Naive B cell (primary cell): Measurements from ENCODE around the gene PSMA6. TPM values are rescaled to one million over a fixed set of nuclear protein-coding genes. Genes with fewer than 3 reads are reported as not detected.
"Not testable (repeated sequence)": the region's sequence is repeated elsewhere in the genome, so short reads cannot be mapped to it uniquely, and the experiment has no call there.

Source experiments
- ATAC-seq, 2 donors: fragments of 150-1000 bp; cut with Tn5 transposase; 2 replicates each; pipeline ENCODE4 v1.10.0; 2021; ENCODE audit warnings: low read depth in 2 of 2, mild to moderate bottlenecking in 2 of 2, moderate library complexity in 2 of 2
- DNase-seq: peaks from one replicate; pipeline ENCODE4 v3.0.0; 2022
- H3K27ac Mint-ChIP-seq, 6 donors: one replicate each; pipeline ENCODE4 v1.8.0; 2020 to 2022; ENCODE audit warnings: mild to moderate bottlenecking in 6 of 6, mixed read lengths in 6 of 6, moderate library complexity in 5 of 6, inconsistent platforms in 2 of 6
- H3K27me3 Mint-ChIP-seq, 3 donors: one replicate each; pipeline ENCODE4 v1.8.0; 2021 to 2022; ENCODE audit warnings: mixed read lengths in 3 of 3, mild to moderate bottlenecking in 1 of 3
- H3K36me3 Mint-ChIP-seq, 2 donors: one replicate each; pipeline ENCODE4 v1.8.0; 2020 to 2022; ENCODE audit warnings: mixed read lengths in 2 of 2, inconsistent platforms in 1 of 2, mild to moderate bottlenecking in 1 of 2
- H3K4me1 Mint-ChIP-seq, 3 donors: one replicate each; pipeline ENCODE4 v1.8.0; 2020 to 2022; ENCODE audit warnings: mixed read lengths in 3 of 3, inconsistent platforms in 1 of 3, mild to moderate bottlenecking in 1 of 3, moderate library complexity in 1 of 3
- H3K4me3 Mint-ChIP-seq, 8 donors: one replicate each; pipeline ENCODE4 v1.8.0; 2020 to 2022; ENCODE audit warnings: mild to moderate bottlenecking in 8 of 8, mixed read lengths in 8 of 8, moderate library complexity in 8 of 8, inconsistent platforms in 2 of 8
- H3K9me3 Mint-ChIP-seq, 7 donors: one replicate each; pipeline ENCODE4 v1.8.0; 2020 to 2022; ENCODE audit warnings: mixed read lengths in 7 of 7, mild to moderate bottlenecking in 5 of 7, inconsistent platforms in 2 of 7, moderate library complexity in 1 of 7
- polyA plus RNA-seq, 6 donors: library from polyadenylated mRNA; unstranded; fragments of 300-500 nt; fragmentation: Illumina TruSeq; gene quantifications; one replicate each; pipeline ENCODE4 v1.2.3, GENCODE V29; 2021; ENCODE audit warnings: low read depth in 6 of 6

PSMA6 gene
- 100 to 1,000 TPM; 216 to 373 (median 267) TPM for polyA plus RNA-seq

DNA sequence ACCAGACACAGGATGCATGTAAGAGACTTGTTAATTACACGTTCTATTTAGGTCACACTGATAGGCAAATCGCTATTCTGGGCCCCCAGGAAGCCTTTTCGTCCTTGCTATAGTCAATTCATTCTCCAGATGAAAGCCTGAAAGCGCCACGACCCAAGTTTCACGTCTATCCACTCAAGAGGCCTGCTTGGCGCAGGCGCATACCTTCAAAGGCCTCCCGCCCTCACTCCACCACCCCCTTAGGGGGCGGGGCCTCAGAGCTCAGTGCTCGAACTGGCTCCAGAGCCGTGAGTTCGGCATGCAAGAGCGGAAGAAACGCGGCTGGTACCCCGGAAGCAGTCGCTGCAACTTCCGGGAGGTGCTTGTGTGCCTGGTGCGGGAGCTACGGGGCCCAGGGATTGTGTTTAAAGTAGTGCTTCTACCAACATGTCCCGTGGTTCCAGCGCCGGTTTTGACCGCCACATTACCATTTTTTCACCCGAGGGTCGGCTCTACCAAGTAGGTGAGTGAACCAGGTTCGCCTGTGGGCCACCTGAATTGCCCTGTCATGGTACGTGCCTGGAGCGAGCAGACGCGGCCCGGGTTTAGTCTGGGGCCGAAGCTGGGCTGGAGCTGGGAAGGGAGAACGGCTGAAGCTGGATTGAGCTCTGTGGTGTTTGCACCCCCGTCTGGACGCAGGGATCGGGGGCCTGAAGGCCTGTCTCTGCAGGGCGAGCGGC lies at the start of gene PSMA6:
PSMA6 (plus strand) TSS at position 332 of the 719 bp plus-strand sequence; CDS start at position 427, 95 bp downstream.
- peaks cover 30 to 57% (median 32%) of the 10 kb centered on the region in 3 donors for H3K4me1 Mint-ChIP-seq
- peak within 1 kb of the TSS; percentile 95 to 99 (median 98) for H3K4me3 Mint-ChIP-seq
- H3K27ac Mint-ChIP-seq: peak within 1 kb of the TSS; percentile 93 to 99 (median 96)
- H3K27me3 Mint-ChIP-seq: no peaks in the 10 kb centered on the region
- DNase-seq (peak; percentile 99), ATAC-seq (peak; percentile 94 to 95)
- no peaks in the 10 kb centered on the region for H3K36me3 Mint-ChIP-seq
- no peaks in the 10 kb centered on the region for H3K9me3 Mint-ChIP-seq

GRCh38 chr14:35242599-35243311 lies 49.4 kb upstream of the PSMA6 start:
- Mint-ChIP-seq H3K9me3 (no peaks in the 10 kb centered on the region), H3K36me3 (no peaks in the 10 kb centered on the region), H3K27me3 (no peaks in the 10 kb centered on the region), H3K4me1 (no peaks in the 10 kb centered on the region), H3K4me3 (no peak overlapping the region), H3K27ac (peak overlapping the region in 2 of 6 donors; percentile 43 to 84)
- DNase-seq (no peak), ATAC-seq (no peak)

GRCh38 chr14:35243956-35244355 lies 48.2 kb upstream of the PSMA6 start:
- H3K36me3 Mint-ChIP-seq: no peaks in the 10 kb centered on the region
- DNase-seq (no peak), ATAC-seq (no peak)
- no peaks in the 10 kb centered on the region for H3K4me1 Mint-ChIP-seq
- H3K27me3 Mint-ChIP-seq: no peaks in the 10 kb centered on the region
- H3K9me3 Mint-ChIP-seq: no peaks in the 10 kb centered on the region
- H3K4me3 Mint-ChIP-seq: no peak overlapping the region
- H3K27ac Mint-ChIP-seq: no peak overlapping the region

DNA sequence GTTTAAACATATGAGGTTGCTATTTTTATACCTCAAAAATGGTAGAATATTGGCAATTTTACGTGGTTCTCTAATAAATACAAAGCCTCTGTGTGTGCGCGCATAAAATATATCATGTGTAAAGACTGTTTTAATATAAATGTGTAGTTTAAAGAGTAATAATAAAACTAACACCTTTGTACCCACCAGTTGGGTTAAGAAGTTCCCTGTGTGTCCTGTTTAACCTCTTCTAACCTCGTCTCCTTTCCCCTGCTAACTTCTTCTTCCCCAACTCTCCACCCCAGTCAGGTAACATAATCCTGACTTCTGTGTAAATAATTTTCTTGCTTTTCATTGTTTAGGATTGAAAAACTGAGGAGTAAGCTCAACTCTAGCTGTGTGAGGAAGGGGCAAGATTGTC lies 47.6 kb upstream of the PSMA6 start:
- Mint-ChIP-seq H3K4me3 (no peak overlapping the region), H3K9me3 (no peaks in the 10 kb centered on the region), H3K36me3 (no peaks in the 10 kb centered on the region), H3K27me3 (no peaks in the 10 kb centered on the region), H3K27ac (peak overlapping the region in 1 of 6 donors; percentile 74), H3K4me1 (no peaks in the 10 kb centered on the region)
- DNase-seq (no peak), ATAC-seq (no peak)

DNA sequence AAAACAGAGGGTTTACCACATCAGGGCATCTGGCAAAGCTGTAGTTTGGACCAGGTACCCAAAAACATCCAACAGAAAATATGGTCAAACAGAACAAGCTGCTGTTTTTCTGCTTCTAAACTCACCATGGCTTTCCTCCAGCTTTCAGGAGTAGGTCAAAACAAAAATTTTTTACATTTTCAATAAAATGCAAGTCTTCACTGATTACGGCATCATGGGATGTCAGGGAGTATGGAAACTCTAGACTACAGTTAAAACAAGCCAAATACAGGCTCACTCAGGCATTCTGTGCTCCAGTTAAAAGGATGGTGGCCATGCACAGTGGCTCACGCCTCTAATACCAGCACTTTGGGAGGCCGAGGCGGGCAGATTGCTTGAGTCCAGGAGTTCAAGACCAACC lies 47.1 kb upstream of the PSMA6 start:
- Mint-ChIP-seq H3K36me3 (no peaks in the 10 kb centered on the region), H3K27me3 (no peaks in the 10 kb centered on the region), H3K9me3 (no peaks in the 10 kb centered on the region), H3K27ac (peak overlapping the region in 1 of 6 donors; percentile 57), H3K4me3 (no peak overlapping the region), H3K4me1 (no peaks in the 10 kb centered on the region)
- no peak for ATAC-seq
- no peak for DNase-seq

- H3K27me3 Mint-ChIP-seq: no peaks in the 10 kb centered on the region
- no peaks in the 10 kb centered on the region for H3K9me3 Mint-ChIP-seq
- no peak overlapping the region for H3K4me3 Mint-ChIP-seq
- DNase-seq (no peak), ATAC-seq (no peak)
- H3K4me1 Mint-ChIP-seq: peaks cover 3 to 5% (median 4%) of the 10 kb centered on the region in 3 donors
- H3K36me3 Mint-ChIP-seq: peaks cover 0 to 4% of the 10 kb centered on the region in 2 donors
- H3K27ac Mint-ChIP-seq: no peak overlapping the region
Measured at GRCh38 chr14:35247777-35248475, 44.3 kb upstream of the PSMA6 start.

- no peak for DNase-seq
- no peaks in the 10 kb centered on the region for H3K9me3 Mint-ChIP-seq
- H3K27ac Mint-ChIP-seq: no peak overlapping the region
- no peak overlapping the region for H3K4me3 Mint-ChIP-seq
- no peaks in the 10 kb centered on the region for H3K27me3 Mint-ChIP-seq
- H3K36me3 Mint-ChIP-seq: peaks cover 0 to 4% of the 10 kb centered on the region in 2 donors
- H3K4me1 Mint-ChIP-seq: peaks cover 3 to 5% (median 4%) of the 10 kb centered on the region in 3 donors
- ATAC-seq: no peak
Measured at GRCh38 chr14:35248476-35248788, 43.8 kb upstream of the PSMA6 start.

- H3K4me1 Mint-ChIP-seq: peaks cover 9 to 10% (median 9%) of the 10 kb centered on the region in 3 donors
Measured at GRCh38 chr14:35250319-35250718, 41.9 kb upstream of the PSMA6 start.

GRCh38 chr14:35252451-35252868 lies 39.7 kb upstream of the PSMA6 start:
- H3K36me3 Mint-ChIP-seq: peaks cover 0 to 4% of the 10 kb centered on the region in 2 donors
- no peak overlapping the region for H3K4me3 Mint-ChIP-seq
- peaks cover 9 to 10% (median 9%) of the 10 kb centered on the region in 3 donors for H3K4me1 Mint-ChIP-seq
- ATAC-seq (no peak), DNase-seq (no peak)
- H3K9me3 Mint-ChIP-seq: no peaks in the 10 kb centered on the region
- no peaks in the 10 kb centered on the region for H3K27me3 Mint-ChIP-seq
- peak overlapping the region in 3 of 6 donors; percentile 2 to 87 (median 2) for H3K27ac Mint-ChIP-seq

More at GRCh38 chr14:35250319-35250718, 41.9 kb upstream of the PSMA6 start:
- peak overlapping the region in 2 of 6 donors; percentile 2 to 56 for H3K27ac Mint-ChIP-seq
- no peaks in the 10 kb centered on the region for H3K9me3 Mint-ChIP-seq
- H3K4me3 Mint-ChIP-seq: no peak overlapping the region
- DNase-seq (no peak), ATAC-seq (no peak)
- H3K36me3 Mint-ChIP-seq: peaks cover 0 to 4% of the 10 kb centered on the region in 2 donors
- no peaks in the 10 kb centered on the region for H3K27me3 Mint-ChIP-seq

- peak overlapping the region in 1 of 6 donors; percentile 39 for H3K27ac Mint-ChIP-seq
- ATAC-seq, H3K4me1 Mint-ChIP-seq, DNase-seq, H3K4me3 Mint-ChIP-seq, H3K36me3 Mint-ChIP-seq, H3K27me3 Mint-ChIP-seq, H3K9me3 Mint-ChIP-seq: not testable (repeated sequence)
Measured at GRCh38 chr14:35253056-35253455, 39.1 kb upstream of the PSMA6 start.

DNA sequence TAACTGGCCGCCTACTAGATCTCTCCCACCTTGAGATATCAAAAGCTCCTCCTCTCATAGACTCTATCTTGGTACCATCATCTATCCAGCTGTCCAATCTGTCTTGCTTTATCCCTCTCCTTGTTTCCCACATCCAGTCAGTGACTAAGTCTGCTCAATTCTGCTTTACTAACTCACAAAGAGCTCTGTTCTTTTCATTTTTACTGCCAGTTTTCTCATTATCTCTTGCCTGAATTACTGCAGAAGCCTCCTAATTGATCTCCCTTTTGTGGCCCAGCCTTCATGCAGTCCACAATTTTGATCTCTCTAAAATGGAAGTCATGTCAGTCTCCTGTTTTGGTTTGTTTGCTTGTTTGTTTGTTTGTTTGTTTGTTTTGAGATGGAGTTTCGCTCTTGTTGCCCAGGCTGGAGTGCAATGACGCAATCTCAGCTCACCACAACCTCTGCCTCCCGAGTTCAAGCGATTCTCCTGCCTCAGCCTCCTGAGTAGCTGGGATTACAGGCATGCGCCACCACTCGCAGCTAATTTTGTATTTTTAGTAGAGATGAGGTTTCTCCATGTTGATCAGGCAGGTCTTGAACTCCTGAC lies 38.1 kb upstream of the PSMA6 start:
- not testable (repeated sequence) for H3K4me3 Mint-ChIP-seq, H3K27me3 Mint-ChIP-seq, H3K4me1 Mint-ChIP-seq, ATAC-seq, H3K9me3 Mint-ChIP-seq, H3K36me3 Mint-ChIP-seq, DNase-seq
- peak overlapping the region in 5 of 6 donors; percentile 3 to 73 (median 5) for H3K27ac Mint-ChIP-seq

DNA sequence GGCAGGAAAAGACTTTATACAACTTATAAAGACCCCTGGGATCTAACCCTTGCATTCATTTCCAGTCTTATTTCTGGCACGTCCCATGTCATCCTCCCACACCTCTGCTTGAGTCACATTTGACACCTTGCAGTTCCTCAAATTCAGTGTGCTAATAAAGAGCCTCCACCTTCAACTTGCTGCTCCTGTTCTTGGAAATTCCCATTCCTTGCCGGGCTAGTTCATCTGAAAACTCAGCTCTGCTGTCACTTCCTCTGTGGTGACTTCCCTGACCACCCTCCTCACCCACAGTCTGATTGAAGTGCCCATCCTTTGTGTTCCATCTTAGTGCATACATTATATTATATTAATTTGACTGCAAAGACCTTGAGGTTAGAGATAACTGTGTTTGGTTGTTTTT lies 37.4 kb upstream of the PSMA6 start:
- no peak for ATAC-seq
- no peak for DNase-seq
- no peaks in the 10 kb centered on the region for H3K27me3 Mint-ChIP-seq
- peaks cover 9 to 10% (median 9%) of the 10 kb centered on the region in 3 donors for H3K4me1 Mint-ChIP-seq
- peaks cover 0 to 4% of the 10 kb centered on the region in 2 donors for H3K36me3 Mint-ChIP-seq
- H3K4me3 Mint-ChIP-seq: peak overlapping the region in 1 of 8 donors; percentile 66
- H3K27ac Mint-ChIP-seq: peak overlapping the region in 3 of 6 donors; percentile 11 to 73 (median 55)
- H3K9me3 Mint-ChIP-seq: peaks cover 0 to 2% (median 0%) of the 10 kb centered on the region in 7 donors

DNA sequence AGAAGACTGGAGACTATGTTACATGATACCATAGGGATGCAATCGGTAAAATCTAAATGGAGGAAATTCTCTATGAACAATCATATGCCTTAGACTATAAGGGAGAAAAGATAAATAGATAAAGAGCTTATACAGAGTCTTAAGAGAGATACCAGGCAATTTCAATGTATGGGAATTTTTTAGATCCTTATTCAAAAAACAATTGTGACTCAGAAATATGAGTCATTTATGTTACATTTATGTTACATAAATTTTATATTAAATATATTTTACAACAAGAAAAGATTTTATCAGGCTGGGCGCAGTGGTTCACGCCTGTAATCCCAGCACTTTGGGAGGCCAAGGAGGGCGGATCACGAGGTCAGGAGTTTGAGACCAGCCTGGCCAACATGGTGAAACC lies 36.5 kb upstream of the PSMA6 start:
- ATAC-seq: no peak
- no peak for DNase-seq
- H3K27ac Mint-ChIP-seq: no peak overlapping the region
- peaks cover 5 to 6% (median 5%) of the 10 kb centered on the region in 3 donors for H3K4me1 Mint-ChIP-seq
- peaks cover 0 to 10% of the 10 kb centered on the region in 2 donors for H3K36me3 Mint-ChIP-seq
- H3K4me3 Mint-ChIP-seq: no peak overlapping the region
- H3K9me3 Mint-ChIP-seq: peaks cover 0 to 2% (median 0%) of the 10 kb centered on the region in 7 donors
- H3K27me3 Mint-ChIP-seq: no peaks in the 10 kb centered on the region
